Measurements from ENCODE around the gene PLCH1. TPM values are rescaled to one million over a fixed set of nuclear protein-coding genes. Genes with fewer than 3 reads are reported as not detected.

Gene PLCH1
- total RNA-seq, 1 donor from 2014 or later, result 32.0 TPM

DNA sequence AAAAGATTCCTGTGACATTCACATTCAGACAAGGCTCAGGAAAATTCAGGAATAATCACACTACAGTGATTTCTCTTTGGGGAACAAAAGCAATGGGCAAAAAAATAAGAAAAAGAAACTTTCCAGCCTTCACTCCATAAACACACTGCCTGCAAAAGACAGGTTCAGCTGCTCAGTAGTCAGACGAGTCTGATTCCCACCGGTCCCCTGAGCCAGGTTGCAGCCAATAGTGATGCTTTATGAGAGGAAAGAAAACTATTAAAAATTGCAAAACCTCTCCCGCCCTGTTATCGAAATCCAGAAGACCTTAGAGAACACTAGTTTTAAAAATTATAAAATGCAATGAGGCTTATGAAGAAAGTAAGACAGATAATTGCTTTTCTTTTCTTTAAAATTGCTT, 8.5 kb downstream of the PLCH1 start:
- DNase-seq (ENCODE audit: low spot score), result no peak
- H3K36me3 Mint-ChIP-seq, result peaks cover 39% of the 10 kb centered on the region
- TF ChIP-seq EZH2 (IDR thresholded peaks at IDR 0.05) (no peak), EZH2phosphoT487 (IDR thresholded peaks at IDR 0.05) (no peak)
- TF ChIP-seq, protein P1, sequence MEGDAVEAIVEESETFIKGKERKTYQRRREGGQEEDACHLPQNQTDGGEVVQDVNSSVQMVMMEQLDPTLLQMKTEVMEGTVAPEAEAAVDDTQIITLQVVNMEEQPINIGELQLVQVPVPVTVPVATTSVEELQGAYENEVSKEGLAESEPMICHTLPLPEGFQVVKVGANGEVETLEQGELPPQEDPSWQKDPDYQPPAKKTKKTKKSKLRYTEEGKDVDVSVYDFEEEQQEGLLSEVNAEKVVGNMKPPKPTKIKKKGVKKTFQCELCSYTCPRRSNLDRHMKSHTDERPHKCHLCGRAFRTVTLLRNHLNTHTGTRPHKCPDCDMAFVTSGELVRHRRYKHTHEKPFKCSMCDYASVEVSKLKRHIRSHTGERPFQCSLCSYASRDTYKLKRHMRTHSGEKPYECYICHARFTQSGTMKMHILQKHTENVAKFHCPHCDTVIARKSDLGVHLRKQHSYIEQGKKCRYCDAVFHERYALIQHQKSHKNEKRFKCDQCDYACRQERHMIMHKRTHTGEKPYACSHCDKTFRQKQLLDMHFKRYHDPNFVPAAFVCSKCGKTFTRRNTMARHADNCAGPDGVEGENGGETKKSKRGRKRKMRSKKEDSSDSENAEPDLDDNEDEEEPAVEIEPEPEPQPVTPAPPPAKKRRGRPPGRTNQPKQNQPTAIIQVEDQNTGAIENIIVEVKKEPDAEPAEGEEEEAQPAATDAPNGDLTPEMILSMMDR (IDR thresholded peaks at IDR 0.05), result no peak
- H3K27me3 ChIP-seq, result no peaks in the 10 kb centered on the region
- peaks cover 6% of the 10 kb centered on the region for H3K27me3 Mint-ChIP-seq (ENCODE audit: insufficient read depth, low read depth)
- H3K9me3 Mint-ChIP-seq, result peaks cover 30% of the 10 kb centered on the region
- H2AFZ ChIP-seq (replicated peaks), result no peak overlapping the region
- H3K4me3 ChIP-seq, result no peak overlapping the region
- H3K4me3 Mint-ChIP-seq, result no peak overlapping the region
- H3K36me3 ChIP-seq, result no peaks in the 10 kb centered on the region
- H3K27ac ChIP-seq, result peak overlapping the region; percentile 35
- no peak overlapping the region for H3K27ac Mint-ChIP-seq
- no peak overlapping the region for H3K4me2 ChIP-seq
- H3K9me3 ChIP-seq (ENCODE audit: low read depth), result no peaks in the 10 kb centered on the region
- H3K79me2 ChIP-seq (ENCODE audit: low read depth), result peaks cover 96% of the 10 kb centered on the region
- H3K9ac ChIP-seq, result no peak overlapping the region
- H3K4me1 Mint-ChIP-seq, result peaks cover 43% of the 10 kb centered on the region
- peaks cover 15% of the 10 kb centered on the region for H3F3A ChIP-seq (ENCODE audit: low read depth)
- H4K20me1 ChIP-seq (ENCODE audit: low read depth), result peaks cover 3% of the 10 kb centered on the region
- H3K4me1 ChIP-seq, result peaks cover 27% of the 10 kb centered on the region

DNA sequence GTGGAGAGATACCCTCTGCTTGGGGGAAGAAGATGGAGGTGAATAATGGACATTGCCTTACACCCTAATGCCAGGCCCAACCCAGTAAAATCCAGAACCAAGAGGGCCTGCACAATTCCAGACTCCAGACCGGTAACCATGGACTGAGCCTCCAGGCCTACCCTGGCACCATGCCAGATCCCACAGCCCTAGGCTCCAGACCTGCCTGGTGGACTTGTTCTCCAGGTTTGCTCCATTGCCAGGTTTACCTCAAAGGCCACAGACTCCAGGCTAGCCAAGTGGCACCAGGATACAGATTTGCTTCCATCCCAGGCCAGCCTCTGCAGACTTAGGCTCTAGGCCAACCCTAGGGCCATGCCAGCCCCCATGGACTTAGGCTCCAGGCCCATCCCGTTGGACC, 14.0 kb downstream of the PLCH1 start:
- Mint-ChIP-seq H3K9me3 (peaks cover 66% of the 10 kb centered on the region), H3K4me1 (peaks cover 2% of the 10 kb centered on the region), H3K27ac (no peak overlapping the region), H3K36me3 (peaks cover 67% of the 10 kb centered on the region), H3K4me3 (no peak overlapping the region), H3K27me3 (ENCODE audit: insufficient read depth, low read depth) (peaks cover 6% of the 10 kb centered on the region)
- H3K4me1 ChIP-seq, result peaks cover 5% of the 10 kb centered on the region
- no peak overlapping the region for H3K4me2 ChIP-seq
- no peak for DNase-seq (ENCODE audit: low spot score)
- no peak overlapping the region for H2AFZ ChIP-seq (replicated peaks)
- TF ChIP-seq, protein P1 (IDR thresholded peaks at IDR 0.05), result no peak
- TF ChIP-seq EZH2 (IDR thresholded peaks at IDR 0.05) (no peak), EZH2phosphoT487 (IDR thresholded peaks at IDR 0.05) (no peak)
- H3K27ac ChIP-seq, result no peak overlapping the region
- H4K20me1 ChIP-seq (ENCODE audit: low read depth), result no peaks in the 10 kb centered on the region
- no peak overlapping the region for H3K4me3 ChIP-seq
- H3K79me2 ChIP-seq (ENCODE audit: low read depth), result peaks cover 58% of the 10 kb centered on the region
- peaks cover 4% of the 10 kb centered on the region for H3K36me3 ChIP-seq
- H3K9me3 ChIP-seq (ENCODE audit: low read depth), result no peaks in the 10 kb centered on the region
- H3K27me3 ChIP-seq, result no peaks in the 10 kb centered on the region
- no peak overlapping the region for H3K9ac ChIP-seq
- H3F3A ChIP-seq (ENCODE audit: low read depth), result no peaks in the 10 kb centered on the region

DNA sequence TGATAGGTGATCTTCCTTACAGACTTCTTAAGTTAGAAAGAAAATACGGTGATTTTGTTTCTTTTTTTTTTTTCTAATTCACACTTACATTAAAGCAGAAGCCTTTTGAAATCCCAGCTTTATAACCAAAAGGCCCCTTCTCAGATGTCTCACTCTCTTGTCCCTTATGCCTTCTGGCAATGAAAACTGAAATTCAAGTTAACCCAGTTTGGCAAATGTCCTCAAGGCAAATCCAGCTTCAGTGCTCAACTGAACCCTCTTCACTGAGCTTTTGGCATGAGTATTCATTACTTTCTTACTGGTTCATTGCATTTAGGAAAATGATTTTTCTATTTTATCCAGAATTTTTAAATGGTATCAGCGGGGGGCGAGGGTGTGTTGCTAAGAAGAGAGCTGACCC, 17.0 kb downstream of the PLCH1 start:
- no peaks in the 10 kb centered on the region for H3F3A ChIP-seq (ENCODE audit: low read depth)
- H4K20me1 ChIP-seq (ENCODE audit: low read depth), result no peaks in the 10 kb centered on the region
- H3K79me2 ChIP-seq (ENCODE audit: low read depth), result peaks cover 30% of the 10 kb centered on the region
- H3K36me3 ChIP-seq, result peaks cover 12% of the 10 kb centered on the region
- Mint-ChIP-seq H3K27me3 (ENCODE audit: insufficient read depth, low read depth) (peaks cover 6% of the 10 kb centered on the region), H3K4me1 (peaks cover 2% of the 10 kb centered on the region), H3K27ac (no peak overlapping the region), H3K36me3 (peaks cover 75% of the 10 kb centered on the region), H3K4me3 (no peak overlapping the region), H3K9me3 (peaks cover 76% of the 10 kb centered on the region)
- DNase-seq (ENCODE audit: low spot score), result no peak
- H3K9ac ChIP-seq, result no peak overlapping the region
- no peaks in the 10 kb centered on the region for H3K27me3 ChIP-seq
- no peaks in the 10 kb centered on the region for H3K9me3 ChIP-seq (ENCODE audit: low read depth)
- no peak for TF ChIP-seq EZH2 (IDR thresholded peaks at IDR 0.05)
- TF ChIP-seq, protein P1 (IDR thresholded peaks at IDR 0.05), result no peak
- no peak for TF ChIP-seq EZH2phosphoT487 (IDR thresholded peaks at IDR 0.05)
- no peak overlapping the region for H2AFZ ChIP-seq (replicated peaks)
- no peaks in the 10 kb centered on the region for H3K4me1 ChIP-seq
- no peak overlapping the region for H3K4me2 ChIP-seq
- H3K27ac ChIP-seq, result no peak overlapping the region
- H3K4me3 ChIP-seq, result no peak overlapping the region

All from neural progenitor cell (in vitro differentiated cells).